Fibroblast of villous mesenchyme (primary cell): Measurements from ENCODE around the gene CHGA. TPM values are rescaled to one million over a fixed set of nuclear protein-coding genes. Genes with fewer than 3 reads are reported as not detected.

ENCODE experiments used
- DNase-seq: peaks from one replicate; pipeline ENCODE4 v3.0.0-alpha.2; 2010; ENCODE audit warnings: low read depth
- H3K4me3 ChIP-seq: 2 replicates; pipeline ENCODE4 v1.5.1; 2011; ENCODE audit warnings: low read depth, mild to moderate bottlenecking, low read length
- CTCF ChIP-seq: IDR thresholded peaks from 2 replicates; pipeline ENCODE4 v1.5.1; 2012; ENCODE audit warnings: low read depth, mild to moderate bottlenecking, low read length; ENCODE audit not compliant: insufficient read depth
- total RNA-seq: library from RNA; depleted of rRNA; stranded (reverse); fragments of >200 nt; gene quantifications from 2 replicates; pipeline ENCODE4 v1.2.3, GENCODE V29; 2012

The CHGA gene
- total RNA-seq, 1 donor = not detected

GRCh38 chr14:92903359-92903758, 19.6 kb upstream of the CHGA start:
- no peak for DNase-seq
- TF ChIP-seq CTCF = no peak
- no peak overlapping the region for H3K4me3 ChIP-seq

- no peak for DNase-seq
- no peak for TF ChIP-seq CTCF
- no peak overlapping the region for H3K4me3 ChIP-seq
Measured at GRCh38 chr14:92905667-92906066, 17.3 kb upstream of the CHGA start.

GRCh38 chr14:92906420-92906819, 16.5 kb upstream of the CHGA start:
- TF ChIP-seq CTCF = no peak
- no peak overlapping the region for H3K4me3 ChIP-seq

GRCh38 chr14:92906823-92907222, 16.1 kb upstream of the CHGA start:
- no peak for TF ChIP-seq CTCF
- H3K4me3 ChIP-seq = no peak overlapping the region

More at GRCh38 chr14:92906420-92906819, 16.5 kb upstream of the CHGA start:
- no peak for DNase-seq

GRCh38 chr14:92907316-92907911, 15.5 kb upstream of the CHGA start:
- no peak for TF ChIP-seq CTCF
- DNase-seq = no peak
- H3K4me3 ChIP-seq = no peak overlapping the region

More at GRCh38 chr14:92906823-92907222, 16.1 kb upstream of the CHGA start:
- DNase-seq = no peak

GRCh38 chr14:92914087-92914656, 8.8 kb upstream of the CHGA start:
- no peak for TF ChIP-seq CTCF
- H3K4me3 ChIP-seq = no peak overlapping the region
- peak; percentile 41 for DNase-seq

GRCh38 chr14:92916201-92916600, 6.7 kb upstream of the CHGA start:
- DNase-seq = no peak
- no peak overlapping the region for H3K4me3 ChIP-seq
- no peak for TF ChIP-seq CTCF
